GM08714 (cell line): ENCODE data around the gene GRIA4.

Source experiments
- H3K4me3 ChIP-seq: fragments of 200-500 bp; sonication (Bioruptor generic); 2 replicates; pipeline ENCODE4 v1.5.1; 2014; ENCODE audit warnings: mild to moderate bottlenecking, low read length, inconsistent platforms
- ZNF274 ChIP-seq: IDR thresholded peaks from 2 replicates; pipeline ENCODE4 v1.6.1; 2012; ENCODE audit warnings: mild to moderate bottlenecking, low read depth, low read length

The GRIA4 gene

DNA sequence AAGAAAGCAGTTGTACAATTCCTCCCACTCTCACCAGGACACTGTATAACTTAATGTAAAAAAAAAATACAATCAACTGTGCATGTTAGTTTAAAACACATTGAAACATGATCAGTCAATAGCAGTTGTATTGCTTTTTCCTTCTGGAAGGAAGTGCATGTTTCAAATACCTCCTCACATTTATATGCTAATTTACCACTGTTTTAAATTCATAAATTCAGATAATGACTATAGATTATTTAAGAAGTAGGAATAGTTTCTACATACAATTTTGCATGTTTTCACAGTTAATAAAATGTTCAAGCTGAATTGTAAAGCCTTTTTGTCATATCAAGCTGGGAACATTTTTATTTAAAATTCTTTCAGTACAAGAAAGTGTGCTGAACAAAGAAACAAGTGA lies 3.3 kb downstream of the GRIA4 start:
- no peak overlapping the region for H3K4me3 ChIP-seq
- TF ChIP-seq ZNF274, result no peak

DNA sequence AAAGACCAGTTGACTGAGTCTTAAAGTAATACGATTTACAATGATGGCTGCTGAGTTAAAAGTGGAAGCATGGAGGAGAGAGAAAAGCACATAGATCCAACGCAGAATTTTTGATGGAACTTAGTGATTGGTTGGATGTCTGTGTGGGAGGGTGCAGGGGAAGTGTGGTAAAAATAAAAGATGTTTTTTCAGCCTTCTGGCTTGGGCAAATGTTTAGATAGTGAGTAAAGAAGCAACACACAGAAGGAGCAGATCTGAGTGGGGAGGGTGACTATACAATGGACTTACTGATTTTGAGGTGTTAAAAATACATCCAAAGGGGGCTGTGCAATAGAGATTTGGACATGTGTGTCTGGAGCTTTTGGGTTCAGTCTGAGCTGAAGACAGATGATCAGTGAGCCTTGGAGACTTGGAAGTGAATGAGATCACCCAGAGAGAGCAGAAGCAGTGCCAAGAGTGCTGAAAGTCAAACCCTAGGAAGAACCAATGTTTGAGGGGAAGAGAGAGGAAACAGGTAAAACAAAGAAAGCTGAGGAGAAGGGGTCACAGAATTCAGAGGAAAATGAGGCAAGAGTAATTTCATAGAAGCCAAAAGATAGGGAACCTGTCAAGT lies 8.6 kb downstream of the GRIA4 start:
- no peak for TF ChIP-seq ZNF274
- no peak overlapping the region for H3K4me3 ChIP-seq

DNA sequence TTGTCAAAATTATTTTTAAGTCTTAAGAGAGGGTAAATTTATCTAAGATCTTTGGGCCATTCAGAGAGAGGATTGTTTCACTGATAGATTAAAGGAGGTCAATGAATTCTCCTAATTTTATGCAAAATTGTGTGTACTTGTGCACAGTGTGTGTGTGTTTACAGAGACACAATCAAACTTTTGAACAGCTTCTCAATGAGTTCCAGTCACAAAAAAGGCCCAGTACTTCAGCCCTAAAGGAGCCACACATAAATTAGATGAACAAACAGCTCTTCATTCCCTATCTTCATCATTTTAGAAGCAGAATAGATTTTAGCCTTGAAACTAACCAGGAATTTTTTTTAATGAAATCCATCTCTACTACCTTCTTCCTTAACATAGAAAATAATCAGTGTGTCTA lies 9.7 kb downstream of the GRIA4 start:
- no peak overlapping the region for H3K4me3 ChIP-seq
- no peak for TF ChIP-seq ZNF274

DNA sequence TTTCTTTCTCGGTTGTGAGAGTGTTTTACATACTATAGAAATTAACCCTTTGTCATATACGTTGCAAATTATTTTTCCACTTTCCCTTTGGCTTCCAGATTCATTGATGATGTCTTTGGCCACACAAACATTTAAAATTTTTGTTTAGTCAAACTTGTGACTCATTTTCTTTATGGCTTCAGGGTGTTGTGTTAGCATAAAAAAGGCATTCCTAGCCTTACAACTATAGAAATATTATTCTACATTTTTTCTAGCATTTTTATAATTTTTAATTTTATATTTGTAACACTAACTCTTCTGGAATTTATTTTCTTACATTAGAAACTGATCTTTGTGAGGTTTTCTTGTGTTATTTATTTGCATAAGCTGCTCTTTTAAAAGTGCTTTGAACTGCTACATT lies 12.1 kb downstream of the GRIA4 start:
- no peak overlapping the region for H3K4me3 ChIP-seq
- TF ChIP-seq ZNF274, result no peak

DNA sequence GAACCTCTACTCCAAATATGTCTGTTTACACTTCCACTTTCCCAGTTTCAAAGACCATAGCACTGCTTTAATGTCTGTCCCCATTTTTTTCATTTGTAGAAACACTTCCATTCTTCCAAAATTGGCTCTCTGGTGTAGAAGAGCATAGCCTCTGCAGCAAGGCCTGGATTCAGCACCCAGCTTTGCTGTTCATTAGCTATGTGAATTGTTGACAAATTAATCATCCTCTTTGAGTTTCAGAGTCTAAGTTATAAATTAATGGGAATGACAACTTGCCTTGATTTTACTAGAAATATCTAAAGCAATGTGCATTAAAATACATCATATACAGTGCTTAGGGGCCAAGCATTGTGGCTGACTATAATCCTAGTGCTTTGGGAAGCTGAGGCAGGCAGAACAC lies 22.4 kb downstream of the GRIA4 start:
- no peak overlapping the region for H3K4me3 ChIP-seq
- no peak for TF ChIP-seq ZNF274

DNA sequence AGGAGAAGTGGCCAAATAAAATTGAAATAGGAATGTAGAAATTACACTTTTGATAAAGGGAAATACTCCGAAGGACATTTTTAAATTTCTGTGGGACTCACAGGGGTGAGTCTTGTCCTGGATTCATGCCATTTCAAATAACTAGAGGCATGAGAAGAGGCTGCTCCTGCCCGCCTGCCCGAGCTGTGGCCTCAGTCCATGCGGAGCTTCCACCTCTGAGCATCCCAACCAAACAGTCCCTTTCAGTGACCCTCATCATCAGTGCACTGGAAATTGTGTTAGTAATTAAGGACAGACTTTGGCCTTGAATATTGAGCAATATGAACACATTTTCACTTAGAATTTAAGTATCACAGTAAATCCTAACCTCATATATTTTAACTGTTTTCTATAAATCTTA lies 25.6 kb downstream of the GRIA4 start:
- TF ChIP-seq ZNF274, result no peak
- H3K4me3 ChIP-seq, result no peak overlapping the region

DNA sequence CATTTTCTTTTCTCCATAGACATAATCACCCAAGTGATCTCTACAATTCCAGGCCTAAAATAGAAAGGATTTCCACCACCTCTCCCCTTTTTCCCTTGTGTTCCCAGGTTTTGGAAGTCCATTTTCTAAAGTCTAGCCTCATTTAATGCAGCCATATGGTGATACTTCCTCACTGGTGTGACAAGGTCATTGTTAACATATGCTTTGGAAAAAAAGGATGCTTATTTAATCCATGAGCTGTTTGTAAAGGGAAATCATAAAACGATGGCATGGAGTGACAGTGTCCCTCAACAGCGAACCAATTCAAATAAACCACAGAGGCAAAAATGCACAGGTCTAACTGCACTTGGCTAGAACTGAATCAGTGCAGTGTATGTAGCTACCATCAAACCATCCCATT lies 26.6 kb downstream of the GRIA4 start:
- TF ChIP-seq ZNF274, result no peak

DNA sequence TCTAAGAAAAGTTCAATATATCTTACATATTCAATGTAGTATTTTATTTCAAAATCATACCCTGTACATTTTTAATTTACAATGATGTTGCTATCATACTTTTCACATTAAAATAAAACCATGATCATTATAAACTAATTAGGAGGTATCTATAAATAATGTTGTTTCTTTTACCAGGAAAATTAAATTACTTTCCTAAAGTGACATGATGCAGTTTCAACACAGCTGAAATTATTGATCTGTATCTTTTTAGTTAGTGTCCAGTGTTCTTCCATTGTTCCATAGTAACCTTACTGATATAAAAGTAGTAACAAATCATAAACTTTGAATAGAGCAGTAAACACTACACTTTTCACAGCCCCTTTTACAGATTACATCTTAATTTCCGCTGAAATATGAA lies 29.7 kb downstream of the GRIA4 start:
- no peak overlapping the region for H3K4me3 ChIP-seq
- TF ChIP-seq ZNF274, result no peak

More for the DNA sequence above, 26.6 kb downstream of the GRIA4 start:
- H3K4me3 ChIP-seq, result no peak overlapping the region

DNA sequence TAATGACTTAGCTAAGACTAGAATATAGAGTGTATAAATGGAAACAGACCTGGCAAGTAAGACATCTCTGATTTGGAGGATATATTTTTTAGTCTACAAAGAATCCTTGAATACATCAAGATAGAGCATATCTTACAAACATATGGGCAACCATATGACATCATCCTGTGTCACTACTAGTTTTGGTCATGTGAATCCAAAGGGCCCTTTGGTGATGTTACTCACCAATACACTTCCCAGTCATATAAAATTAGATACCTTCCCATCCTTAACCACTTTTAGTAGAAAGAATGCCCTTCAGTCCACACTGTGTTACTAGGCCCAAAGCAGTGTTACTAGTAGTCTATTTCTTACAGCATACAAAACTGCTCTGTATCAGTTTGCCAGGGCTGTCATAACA lies 31.6 kb downstream of the GRIA4 start:
- no peak overlapping the region for H3K4me3 ChIP-seq
- TF ChIP-seq ZNF274, result no peak

DNA sequence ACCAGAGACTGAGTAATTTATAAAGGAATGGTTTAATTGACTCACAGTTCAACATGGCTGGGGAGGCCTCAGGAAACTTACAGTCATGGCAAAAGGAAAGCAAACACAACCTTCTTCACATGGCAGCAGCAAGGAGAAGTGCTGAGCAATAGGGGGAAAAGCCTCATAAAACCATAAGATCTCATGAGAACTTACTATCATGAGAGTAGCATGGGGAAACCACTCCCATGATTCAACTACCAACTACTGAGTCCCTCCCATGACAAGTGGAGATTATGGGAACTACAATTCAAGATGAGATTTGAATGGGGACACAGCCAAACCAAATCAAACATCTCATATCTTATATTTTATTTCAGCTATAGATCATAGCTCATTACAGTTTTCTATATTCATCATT lies 33.0 kb downstream of the GRIA4 start:
- no peak for TF ChIP-seq ZNF274
- no peak overlapping the region for H3K4me3 ChIP-seq

DNA sequence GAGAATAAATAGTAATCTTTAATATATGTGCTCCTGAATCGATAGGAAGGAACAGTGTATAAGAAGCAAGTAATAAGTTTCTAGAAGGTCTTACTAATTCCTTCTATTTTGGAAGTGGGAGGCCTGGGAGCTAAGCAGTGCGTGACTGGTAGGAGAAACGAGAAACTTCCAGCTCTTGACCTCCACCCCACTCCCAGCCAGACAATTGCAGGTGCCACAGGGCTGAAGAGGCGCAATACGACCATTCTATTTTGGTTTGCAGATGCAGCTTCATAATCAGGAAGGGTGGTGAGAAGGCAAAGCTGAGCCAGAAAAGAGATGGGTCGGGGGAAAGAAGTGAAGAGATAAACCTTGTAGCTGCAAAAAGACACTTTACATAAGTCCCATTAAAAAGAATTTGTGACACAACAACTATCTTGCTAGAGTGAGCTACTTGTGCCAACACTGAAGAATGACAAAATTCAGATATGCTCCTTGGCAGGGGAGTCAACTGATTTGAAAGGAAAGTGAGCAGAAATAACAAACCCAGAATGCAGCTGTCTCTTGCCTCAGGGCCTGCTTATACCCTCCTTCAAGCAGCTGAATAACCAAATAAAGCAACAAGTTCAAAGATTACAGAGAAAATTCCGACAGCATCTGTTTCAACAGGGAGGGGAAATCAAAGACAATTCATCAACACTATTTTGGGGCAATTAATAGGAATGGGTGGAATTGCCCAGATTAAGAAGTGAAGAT lies 35.1 kb downstream of the GRIA4 start:
- TF ChIP-seq ZNF274, result no peak
- no peak overlapping the region for H3K4me3 ChIP-seq

DNA sequence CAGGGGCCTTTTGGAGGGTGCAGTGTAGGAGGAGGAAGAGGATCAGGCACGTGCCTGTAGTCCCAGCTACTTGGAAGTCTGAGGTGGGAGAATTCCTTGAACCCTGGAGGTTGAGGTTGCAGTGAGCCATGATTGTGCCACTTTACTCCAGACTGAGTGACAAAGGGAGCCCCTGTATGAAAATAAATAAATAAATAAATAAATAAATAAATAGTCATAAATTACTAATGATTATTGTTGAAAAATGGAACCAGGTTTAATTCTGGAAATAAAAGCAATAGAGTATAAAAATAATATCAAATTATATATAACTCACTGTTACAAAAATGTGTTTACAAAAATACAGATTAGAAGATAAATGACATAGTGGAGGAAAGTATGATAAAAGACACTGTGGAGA lies 37.9 kb downstream of the GRIA4 start:
- H3K4me3 ChIP-seq, result no peak overlapping the region
- no peak for TF ChIP-seq ZNF274

DNA sequence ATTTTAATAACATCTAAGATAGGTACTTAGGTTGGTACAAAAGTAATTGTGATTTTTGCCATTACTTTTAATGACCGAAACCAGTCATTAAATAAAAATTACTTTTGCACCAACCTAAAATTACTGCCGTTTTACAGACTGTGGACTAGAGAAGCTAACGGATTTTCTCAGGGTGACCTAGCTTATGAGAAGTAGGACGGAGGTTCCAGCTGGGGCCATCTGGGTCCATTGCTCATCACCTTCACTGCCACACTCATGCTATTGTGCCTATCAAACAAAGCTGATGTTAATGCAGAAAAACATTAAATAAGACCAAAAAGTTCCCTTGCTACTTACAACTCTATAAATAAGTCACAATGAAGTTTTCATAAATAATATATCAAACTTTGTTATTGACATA lies 38.9 kb downstream of the GRIA4 start:
- no peak overlapping the region for H3K4me3 ChIP-seq
- no peak for TF ChIP-seq ZNF274

DNA sequence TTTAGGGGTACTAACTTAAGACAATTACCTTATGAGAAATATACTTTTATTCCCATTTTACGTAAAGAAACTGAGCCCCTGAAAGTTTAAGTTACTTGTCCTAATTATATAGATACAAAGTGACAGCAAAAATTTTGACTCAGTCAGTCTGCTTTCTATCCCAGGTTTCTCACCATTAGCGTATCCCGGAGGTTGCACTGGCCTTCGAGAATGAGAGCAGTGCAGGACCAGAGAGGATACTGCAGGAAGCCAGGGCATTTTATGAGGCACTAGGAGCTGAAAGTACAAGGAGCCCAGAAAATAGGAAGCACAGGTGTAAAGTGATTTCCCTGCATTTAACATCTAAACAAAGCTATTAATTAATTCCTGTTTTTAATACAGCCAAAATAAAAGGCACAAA lies 55.4 kb downstream of the GRIA4 start:
- no peak overlapping the region for H3K4me3 ChIP-seq

DNA sequence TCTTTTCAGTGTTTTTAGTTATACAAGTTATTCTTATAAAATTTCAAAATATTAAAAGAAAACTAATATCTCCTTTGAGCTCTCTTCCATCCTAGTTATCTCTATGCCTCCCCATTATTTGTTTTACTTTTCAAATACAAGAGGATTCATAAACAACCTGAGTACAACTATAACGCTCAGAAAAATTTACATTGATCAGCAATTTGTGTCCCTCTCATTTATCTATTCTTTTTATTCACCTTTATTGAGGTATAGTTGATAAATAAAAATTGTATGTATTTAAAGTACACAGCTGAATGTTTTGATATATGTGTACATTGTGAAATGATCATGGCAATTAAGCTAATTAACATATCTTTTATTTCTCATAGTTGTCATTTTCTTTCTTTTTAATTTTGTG lies 57.6 kb downstream of the GRIA4 start:
- TF ChIP-seq ZNF274, result no peak
- no peak overlapping the region for H3K4me3 ChIP-seq

More for the DNA sequence above, 55.4 kb downstream of the GRIA4 start:
- no peak for TF ChIP-seq ZNF274

DNA sequence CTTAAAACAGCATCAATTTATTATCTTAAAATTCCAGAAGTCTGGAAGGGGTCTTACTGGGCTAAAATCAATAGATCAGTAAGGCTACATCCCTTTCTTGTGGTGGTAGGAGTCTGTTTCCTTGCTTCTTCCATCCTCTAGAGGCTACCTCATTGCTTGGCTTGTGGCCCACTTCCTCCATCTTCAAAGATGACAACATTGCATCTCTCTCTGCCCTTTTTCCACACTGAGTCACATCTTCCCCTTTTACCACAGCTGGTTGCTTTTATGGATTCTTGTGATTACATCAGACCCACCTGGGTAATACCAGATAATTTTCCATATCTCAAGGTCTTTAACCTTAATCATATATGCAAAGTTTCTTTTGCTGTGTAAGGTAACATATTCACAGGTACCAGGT lies 60.9 kb downstream of the GRIA4 start:
- no peak overlapping the region for H3K4me3 ChIP-seq
- no peak for TF ChIP-seq ZNF274
